Thyroid gland (tissue), 4 donors: ENCODE data around the gene TNNC1. TPM values are rescaled to one million over a fixed set of nuclear protein-coding genes. Genes with fewer than 3 reads are reported as not detected.

Experiments used
- DNase-seq, 2 donors: peaks; one replicate each; pipeline ENCODE4 v3.0.0-alpha.2; 2019
- H3K27ac ChIP-seq, 3 donors: fragments of 200-600 bp; sonication (generic); 1 replicate in 2 of 3; 2 replicates in 1 of 3; pipeline ENCODE4 v1.5.1; 2016 to 2019; ENCODE audit warnings: mild to moderate bottlenecking in 1 of 3, moderate library complexity in 1 of 3
- H3K27me3 ChIP-seq: fragments of 200-600 bp; sonication (generic); one replicate; pipeline ENCODE4 v1.5.1; 2019
- H3K36me3 ChIP-seq, 2 donors: fragments of 200-600 bp; sonication (generic); one replicate each; pipeline ENCODE4 v1.5.1; 2016 to 2019
- H3K4me1 ChIP-seq, 2 donors: fragments of 200-600 bp; sonication (generic); one replicate each; pipeline ENCODE4 v1.5.1; 2017 to 2019
- H3K4me3 ChIP-seq, 3 donors: fragments of 200-600 bp; sonication (generic); replicated peaks in 1 of 3; 1 replicate in 2 of 3; 2 replicates in 1 of 3; pipeline ENCODE4 v1.5.1; 2016; ENCODE audit warnings: mild to moderate bottlenecking in 1 of 3
- H3K9me3 ChIP-seq: fragments of 200-600 bp; sonication (generic); one replicate; pipeline ENCODE4 v1.5.1; 2017
- CTCF ChIP-seq, 6 experiments: fragments of 200-600 bp in 3 of 6; fragments of 450-650 bp in 3 of 6; sonication (generic) in 3 of 6; IDR thresholded peaks; one replicate each; pipeline ENCODE4 v1.5.1; 2016 to 2019; ENCODE audit warnings: antibody characterized with exemption in 6 of 6, mild to moderate bottlenecking in 2 of 6, inconsistent platforms in 1 of 6, moderate library complexity in 1 of 6
- POLR2A ChIP-seq, 2 donors: fragments of 450-650 bp; IDR thresholded peaks; one replicate each; pipeline ENCODE4 v1.6.1; 2017; ENCODE audit warnings: antibody characterized with exemption in 2 of 2, mild to moderate bottlenecking in 2 of 2, moderate library complexity in 1 of 2
- WGBS, 2 donors: methylation state at CpG; one replicate each; pipeline ENCODE4 v1.1.5; 2017; 5-methylcytosine and 5-hydroxymethylcytosine counted together
- intact Hi-C: fragments of 100-400 bp; cut with DNase I; formaldehyde crosslinking; loops from one replicate; pipeline ENCODE4 v1.15.1; 2023
- total RNA-seq, 4 donors: library from RNA; depleted of rRNA; stranded (reverse); fragments of >200 nt; gene quantifications; one replicate each; pipeline ENCODE4 v1.2.3, GENCODE V29; 2016

The TNNC1 gene
- total RNA-seq, 4 donors from 2014 or later: 4.0 to 43.5 (median 13.9) TPM

GRCh38 chr3:52441772-52442332 is 12.0 kb downstream of the TNNC1 start:
- H3K4me1 ChIP-seq: peaks cover 0 to 7% of the 10 kb centered on the region in 2 donors
- 85 to 89% methylated on average over 10 to 18 of the region's 18 CpGs for WGBS, 2 donors
- intact Hi-C loops: no loop called here
- H3K27me3 ChIP-seq: no peaks in the 10 kb centered on the region
- no peaks in the 10 kb centered on the region for H3K36me3 ChIP-seq
- no peak overlapping the region for H3K27ac ChIP-seq
- no peaks in the 10 kb centered on the region for H3K9me3 ChIP-seq
- TF ChIP-seq POLR2A (IDR thresholded peaks at IDR 0.05): no peak
- TF ChIP-seq CTCF (IDR thresholded peaks at IDR 0.05): no peak
- no peak for DNase-seq
- H3K4me3 ChIP-seq: no peak overlapping the region

- DNase-seq: no peak
- no peaks in the 10 kb centered on the region for H3K36me3 ChIP-seq
- WGBS, 2 donors: 94 to 96% methylated on average over 14 to 21 of the region's 23 CpGs
- TF ChIP-seq CTCF (IDR thresholded peaks at IDR 0.05) (no peak), POLR2A (IDR thresholded peaks at IDR 0.05) (no peak)
- intact Hi-C loops: no loop called here
- peaks cover 0 to 7% of the 10 kb centered on the region in 2 donors for H3K4me1 ChIP-seq
- H3K4me3 ChIP-seq: no peak overlapping the region
- no peaks in the 10 kb centered on the region for H3K27me3 ChIP-seq
- no peak overlapping the region for H3K27ac ChIP-seq
- H3K9me3 ChIP-seq: no peaks in the 10 kb centered on the region
Measured at GRCh38 chr3:52441091-52441771, 12.6 kb downstream of the TNNC1 start.

GRCh38 chr3:52440671-52441070 is 13.2 kb downstream of the TNNC1 start:
- intact Hi-C loops: no loop called here
- no peak for DNase-seq
- WGBS, 2 donors: 95 to 97% methylated on average over 8 to 11 of the region's 14 CpGs
- no peaks in the 10 kb centered on the region for H3K27me3 ChIP-seq
- TF ChIP-seq CTCF (IDR thresholded peaks at IDR 0.05): no peak
- TF ChIP-seq POLR2A (IDR thresholded peaks at IDR 0.05): no peak
- H3K27ac ChIP-seq: no peak overlapping the region
- no peaks in the 10 kb centered on the region for H3K9me3 ChIP-seq
- H3K4me3 ChIP-seq: no peak overlapping the region
- no peaks in the 10 kb centered on the region for H3K36me3 ChIP-seq
- peaks cover 0 to 7% of the 10 kb centered on the region in 2 donors for H3K4me1 ChIP-seq

GRCh38 chr3:52440249-52440551 is 13.6 kb downstream of the TNNC1 start:
- no peak for DNase-seq
- TF ChIP-seq CTCF (IDR thresholded peaks at IDR 0.05) (no peak), POLR2A (IDR thresholded peaks at IDR 0.05) (no peak)
- Histone ChIP-seq H3K27me3 (no peaks in the 10 kb centered on the region), H3K27ac (no peak overlapping the region), H3K4me3 (no peak overlapping the region), H3K9me3 (no peaks in the 10 kb centered on the region), H3K4me1 (peaks cover 0 to 5% of the 10 kb centered on the region in 2 donors), H3K36me3 (no peaks in the 10 kb centered on the region)
- WGBS, 2 donors: 88 to 89% methylated on average over 10 to 11 of the region's 12 CpGs
- intact Hi-C loops: no loop called here

GRCh38 chr3:52439426-52440248 is 14.2 kb downstream of the TNNC1 start:
- H3K36me3 ChIP-seq: no peaks in the 10 kb centered on the region
- intact Hi-C loops: no loop called here
- H3K9me3 ChIP-seq: no peaks in the 10 kb centered on the region
- H3K27me3 ChIP-seq: no peaks in the 10 kb centered on the region
- no peak overlapping the region for H3K27ac ChIP-seq
- no peak overlapping the region for H3K4me3 ChIP-seq
- TF ChIP-seq POLR2A (IDR thresholded peaks at IDR 0.05) (no peak), CTCF (IDR thresholded peaks at IDR 0.05) (no peak)
- H3K4me1 ChIP-seq: no peaks in the 10 kb centered on the region
- WGBS, 2 donors: 93 to 96% methylated on average over 4 to 12 of the region's 16 CpGs
- DNase-seq: no peak
